ENCODE data around the gene CDH23.

Gene CDH23

DNA sequence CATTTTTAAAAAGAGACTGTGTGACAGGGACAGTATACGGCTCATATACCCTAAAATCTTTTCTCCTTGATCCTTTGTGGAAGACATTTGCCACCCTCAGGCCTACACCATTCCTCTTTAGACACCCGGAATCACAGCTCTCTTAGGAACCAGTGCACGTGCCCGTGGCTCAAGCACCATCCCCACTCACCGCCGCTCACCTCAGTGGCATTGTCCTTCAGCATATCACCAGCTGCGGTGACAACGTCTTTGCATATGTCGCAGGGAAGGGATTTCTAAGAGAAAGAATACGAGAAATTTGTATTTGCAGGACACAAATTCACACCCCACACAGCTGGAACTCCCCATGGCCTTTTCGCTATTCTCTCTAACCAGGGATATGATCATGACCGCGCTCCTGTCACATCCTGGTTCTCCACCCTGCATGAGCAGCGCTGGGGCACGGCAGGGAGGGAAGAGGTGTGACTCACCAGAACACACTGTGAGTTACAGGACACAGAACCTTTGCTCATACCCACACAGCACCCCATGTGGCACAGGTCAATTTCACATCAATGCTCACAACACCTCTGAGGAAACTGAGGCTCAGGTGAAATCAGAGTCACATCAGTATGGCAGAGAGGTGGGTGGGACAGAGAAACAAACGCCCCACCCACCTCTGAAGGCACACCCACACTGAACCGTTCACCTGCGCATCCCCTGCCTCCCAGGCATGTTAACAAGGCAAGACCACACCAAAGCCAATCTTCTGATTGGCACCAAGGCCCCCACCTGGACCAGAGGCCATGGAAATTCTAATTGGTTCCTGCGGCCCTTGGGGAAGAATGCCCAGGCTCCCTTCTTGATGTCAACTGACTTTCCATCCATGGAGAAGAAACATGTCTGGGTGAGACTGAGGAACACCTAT is 435.2 kb downstream of the CDH23 start:
- Histone ChIP-seq H3K4me2 (ENCODE audit: low read depth, low read length) (no peak overlapping the region), H3K27ac (ENCODE audit: low read length) (no peak overlapping the region), H4K20me1 (ENCODE audit: insufficient read depth, low read length) (peaks cover 8% of the 10 kb centered on the region), H3K9me2 (replicated peaks; ENCODE audit: insufficient read depth, low read length) (no peaks in the 10 kb centered on the region), H2AFZ (ENCODE audit: low read length) (no peak overlapping the region), H3K9ac (ENCODE audit: low read length) (no peak overlapping the region), H3K79me2 (ENCODE audit: low read length) (peaks cover 58% of the 10 kb centered on the region), H3K4me3 (ENCODE audit: low read length) (no peak overlapping the region), H3K27me3 (replicated peaks; ENCODE audit: insufficient read depth, low read length) (no peaks in the 10 kb centered on the region), H3K36me3 (replicated peaks; ENCODE audit: insufficient read depth, low read length) (peaks cover 9% of the 10 kb centered on the region), H3K4me1 (ENCODE audit: low read length) (peaks cover 11% of the 10 kb centered on the region), H3F3A (ENCODE audit: insufficient read depth, low read length) (no peaks in the 10 kb centered on the region), H3K9me3 (replicated peaks; ENCODE audit: insufficient read depth, low read length) (no peaks in the 10 kb centered on the region)
- TF ChIP-seq EZH2phosphoT487 (IDR thresholded peaks at IDR 0.05; ENCODE audit: low read length) = no peak
- TF ChIP-seq EZH2 (optimal IDR thresholded peaks at IDR 0.05; ENCODE audit: low read depth, low read length) = no peak
- TF ChIP-seq, protein P1, sequence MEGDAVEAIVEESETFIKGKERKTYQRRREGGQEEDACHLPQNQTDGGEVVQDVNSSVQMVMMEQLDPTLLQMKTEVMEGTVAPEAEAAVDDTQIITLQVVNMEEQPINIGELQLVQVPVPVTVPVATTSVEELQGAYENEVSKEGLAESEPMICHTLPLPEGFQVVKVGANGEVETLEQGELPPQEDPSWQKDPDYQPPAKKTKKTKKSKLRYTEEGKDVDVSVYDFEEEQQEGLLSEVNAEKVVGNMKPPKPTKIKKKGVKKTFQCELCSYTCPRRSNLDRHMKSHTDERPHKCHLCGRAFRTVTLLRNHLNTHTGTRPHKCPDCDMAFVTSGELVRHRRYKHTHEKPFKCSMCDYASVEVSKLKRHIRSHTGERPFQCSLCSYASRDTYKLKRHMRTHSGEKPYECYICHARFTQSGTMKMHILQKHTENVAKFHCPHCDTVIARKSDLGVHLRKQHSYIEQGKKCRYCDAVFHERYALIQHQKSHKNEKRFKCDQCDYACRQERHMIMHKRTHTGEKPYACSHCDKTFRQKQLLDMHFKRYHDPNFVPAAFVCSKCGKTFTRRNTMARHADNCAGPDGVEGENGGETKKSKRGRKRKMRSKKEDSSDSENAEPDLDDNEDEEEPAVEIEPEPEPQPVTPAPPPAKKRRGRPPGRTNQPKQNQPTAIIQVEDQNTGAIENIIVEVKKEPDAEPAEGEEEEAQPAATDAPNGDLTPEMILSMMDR (IDR thresholded peaks at IDR 0.05; ENCODE audit: low read length) = no peak
- no peak for DNase-seq

DNA sequence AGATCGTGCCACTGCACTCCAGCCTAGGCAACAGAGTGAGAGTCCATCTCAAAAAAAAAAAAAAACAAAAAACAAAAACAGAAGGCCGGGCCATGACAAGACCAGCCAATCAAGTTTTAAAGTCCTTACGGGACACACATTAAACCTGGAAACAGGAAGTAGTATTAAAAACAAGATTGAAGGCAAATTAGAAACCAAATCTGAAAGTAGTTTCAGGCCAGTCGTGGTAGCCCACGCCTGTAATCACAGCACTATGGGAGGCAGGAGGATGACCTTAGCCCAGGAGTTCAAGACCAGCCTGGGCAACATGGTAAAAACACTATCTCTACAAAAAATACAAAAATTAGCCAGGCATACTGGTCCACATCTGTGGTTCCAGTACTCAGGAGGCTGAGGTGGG is 436.2 kb downstream of the CDH23 start:
- peaks cover 69% of the 10 kb centered on the region for H3K79me2 ChIP-seq (ENCODE audit: low read length)
- no peak overlapping the region for H3K4me3 ChIP-seq (ENCODE audit: low read length)
- H4K20me1 ChIP-seq (ENCODE audit: insufficient read depth, low read length) = peaks cover 18% of the 10 kb centered on the region

DNA sequence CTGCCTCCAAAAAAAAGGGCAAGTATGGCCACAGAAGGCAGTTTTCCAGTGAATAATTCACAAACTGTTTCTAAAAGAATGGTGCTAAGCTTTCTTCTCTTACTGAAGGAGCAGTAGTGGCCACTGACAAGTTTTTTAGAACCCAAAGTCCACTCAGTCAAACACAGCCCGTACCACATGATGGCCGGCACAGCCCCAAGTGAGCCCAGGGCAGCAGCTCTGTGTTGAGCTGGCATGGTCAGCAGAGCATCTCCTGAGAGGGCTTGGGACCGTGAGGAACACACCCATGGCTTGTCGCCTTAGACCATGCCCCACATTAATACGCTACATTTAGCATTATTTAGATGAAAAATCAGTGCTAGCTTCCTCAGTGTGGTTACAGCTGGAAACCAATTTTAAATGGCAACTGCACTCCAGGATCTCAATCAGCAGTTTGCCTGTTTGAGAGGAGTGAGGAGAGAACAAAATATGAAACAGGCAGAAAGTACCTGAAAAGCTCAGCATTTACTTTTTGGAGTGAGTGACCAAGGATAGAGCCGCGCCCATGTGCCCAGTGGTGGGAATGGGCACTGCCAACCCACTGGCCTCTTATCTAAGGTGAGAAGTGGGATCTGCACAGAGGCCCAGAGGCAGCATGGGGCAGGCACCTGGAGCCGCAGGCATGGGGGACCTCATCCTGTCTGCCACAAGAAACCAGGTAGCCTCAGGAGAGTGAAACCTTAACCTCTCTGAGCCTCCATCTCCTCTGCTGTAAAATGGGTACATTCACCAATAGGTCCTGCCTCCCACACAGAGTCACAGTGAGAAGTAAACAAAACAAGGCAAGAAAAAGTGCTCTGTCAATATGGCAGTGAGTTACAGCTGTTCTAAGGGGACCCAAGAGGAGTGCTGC is 437.0 kb downstream of the CDH23 start:
- Histone ChIP-seq H3K4me2 (ENCODE audit: low read depth, low read length) (no peak overlapping the region), H3K9me3 (replicated peaks; ENCODE audit: insufficient read depth, low read length) (no peaks in the 10 kb centered on the region), H3K27me3 (replicated peaks; ENCODE audit: insufficient read depth, low read length) (no peaks in the 10 kb centered on the region), H3K27ac (ENCODE audit: low read length) (no peak overlapping the region), H3F3A (ENCODE audit: insufficient read depth, low read length) (no peaks in the 10 kb centered on the region), H4K20me1 (ENCODE audit: insufficient read depth, low read length) (peaks cover 18% of the 10 kb centered on the region), H3K36me3 (replicated peaks; ENCODE audit: insufficient read depth, low read length) (peaks cover 9% of the 10 kb centered on the region), H3K79me2 (ENCODE audit: low read length) (peaks cover 76% of the 10 kb centered on the region), H3K4me3 (ENCODE audit: low read length) (no peak overlapping the region), H3K4me1 (ENCODE audit: low read length) (peaks cover 11% of the 10 kb centered on the region), H2AFZ (ENCODE audit: low read length) (no peak overlapping the region), H3K9me2 (replicated peaks; ENCODE audit: insufficient read depth, low read length) (no peaks in the 10 kb centered on the region), H3K9ac (ENCODE audit: low read length) (no peak overlapping the region)
- DNase-seq = no peak
- no peak for TF ChIP-seq EZH2 (optimal IDR thresholded peaks at IDR 0.05; ENCODE audit: low read depth, low read length)
- TF ChIP-seq EZH2phosphoT487 (IDR thresholded peaks at IDR 0.05; ENCODE audit: low read length) = no peak
- TF ChIP-seq, protein P1 (IDR thresholded peaks at IDR 0.05; ENCODE audit: low read length) = no peak

More for the DNA sequence above, 436.2 kb downstream of the CDH23 start:
- peak; percentile 39 for DNase-seq
- H3K9me3 ChIP-seq (replicated peaks; ENCODE audit: insufficient read depth, low read length) = no peaks in the 10 kb centered on the region
- H3K4me1 ChIP-seq (ENCODE audit: low read length) = peaks cover 11% of the 10 kb centered on the region
- no peaks in the 10 kb centered on the region for H3K9me2 ChIP-seq (replicated peaks; ENCODE audit: insufficient read depth, low read length)
- H3K36me3 ChIP-seq (replicated peaks; ENCODE audit: insufficient read depth, low read length) = peaks cover 9% of the 10 kb centered on the region
- H3K9ac ChIP-seq (ENCODE audit: low read length) = no peak overlapping the region
- H3K27me3 ChIP-seq (replicated peaks; ENCODE audit: insufficient read depth, low read length) = no peaks in the 10 kb centered on the region
- no peak overlapping the region for H3K4me2 ChIP-seq (ENCODE audit: low read depth, low read length)
- H2AFZ ChIP-seq (ENCODE audit: low read length) = no peak overlapping the region
- TF ChIP-seq, protein P1 (IDR thresholded peaks at IDR 0.05; ENCODE audit: low read length) = no peak
- TF ChIP-seq EZH2phosphoT487 (IDR thresholded peaks at IDR 0.05; ENCODE audit: low read length) (no peak), EZH2 (optimal IDR thresholded peaks at IDR 0.05; ENCODE audit: low read depth, low read length) (no peak)
- no peaks in the 10 kb centered on the region for H3F3A ChIP-seq (ENCODE audit: insufficient read depth, low read length)
- no peak overlapping the region for H3K27ac ChIP-seq (ENCODE audit: low read length)

Measured in MM.1S (cell line).